ENCODE results near the gene CKAP2L.

Gene CKAP2L

DNA sequence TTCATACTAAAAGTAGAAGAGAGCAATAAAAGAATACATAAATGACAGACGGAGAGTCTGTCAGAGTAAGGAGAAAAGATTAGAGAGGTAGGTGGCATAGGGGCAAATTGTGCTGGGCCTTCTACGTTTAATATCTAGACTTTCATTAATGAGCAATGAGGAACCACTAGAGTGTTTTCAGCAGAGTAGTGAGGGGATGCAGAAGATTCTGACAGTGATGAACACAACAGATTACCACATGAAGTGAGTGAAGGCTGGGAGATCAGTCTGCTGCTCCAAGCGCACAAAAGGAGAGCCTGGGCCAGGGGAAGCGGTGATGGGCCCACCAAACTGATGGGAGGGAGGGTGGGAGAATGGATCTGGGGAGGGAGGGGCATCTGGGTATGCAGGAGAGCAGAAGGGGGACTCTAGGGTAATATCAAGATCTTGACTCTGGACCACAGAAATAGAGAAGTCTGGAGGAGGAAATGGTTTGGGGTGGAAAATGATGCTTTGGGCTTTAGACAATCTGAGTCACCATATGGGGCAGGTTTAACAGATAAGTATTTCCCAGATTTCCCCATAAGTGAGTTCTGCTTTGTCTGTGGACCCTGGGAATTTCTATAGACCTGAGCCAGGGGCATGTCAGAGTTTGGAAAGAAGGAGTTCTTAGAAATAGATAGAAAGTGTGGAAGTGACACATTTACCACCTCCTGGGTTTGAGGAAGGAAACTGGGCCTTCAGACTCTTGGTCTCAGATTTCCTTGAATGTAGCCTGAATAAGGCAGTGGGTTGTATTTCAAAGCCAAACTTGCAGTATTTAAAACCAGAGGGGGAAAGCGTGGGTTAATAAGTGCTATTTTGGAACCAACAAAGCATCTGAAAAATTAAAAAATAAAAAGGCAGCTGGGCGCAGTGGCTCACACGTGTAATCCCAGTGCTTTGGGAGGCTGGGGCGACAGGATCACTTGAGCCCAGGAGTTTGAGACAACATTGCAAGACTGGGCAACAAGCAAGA lies 34.9 kb upstream of the CKAP2L start:
- DNase-seq (ENCODE audit: low read depth): peak; percentile 47
- H3K4me3 ChIP-seq (ENCODE audit: low read depth, low read length): no peak overlapping the region
- TF ChIP-seq MAX (IDR thresholded peaks at IDR 0.05; ENCODE audit: low read depth, low read length): no peak
- no peak for TF ChIP-seq MYC (IDR thresholded peaks at IDR 0.05; ENCODE audit: low read depth, low read length)
- TF ChIP-seq POLR2A (IDR thresholded peaks at IDR 0.05; ENCODE audit: extremely low read depth, insufficient read length): no peak
- TF ChIP-seq CTCF (IDR thresholded peaks at IDR 0.05; ENCODE audit: low read depth, low read length): no peak

GRCh38 chr2:112796486-112796885 lies 32.1 kb upstream of the CKAP2L start:
- no peak overlapping the region for H3K4me3 ChIP-seq (ENCODE audit: low read depth, low read length)
- no peak for DNase-seq (ENCODE audit: low read depth)
- no peak for TF ChIP-seq CTCF (IDR thresholded peaks at IDR 0.05; ENCODE audit: low read depth, low read length)
- no peak for TF ChIP-seq MAX (IDR thresholded peaks at IDR 0.05; ENCODE audit: low read depth, low read length)
- no peak for TF ChIP-seq POLR2A (IDR thresholded peaks at IDR 0.05; ENCODE audit: extremely low read depth, insufficient read length)
- TF ChIP-seq MYC (IDR thresholded peaks at IDR 0.05; ENCODE audit: low read depth, low read length): no peak

DNA sequence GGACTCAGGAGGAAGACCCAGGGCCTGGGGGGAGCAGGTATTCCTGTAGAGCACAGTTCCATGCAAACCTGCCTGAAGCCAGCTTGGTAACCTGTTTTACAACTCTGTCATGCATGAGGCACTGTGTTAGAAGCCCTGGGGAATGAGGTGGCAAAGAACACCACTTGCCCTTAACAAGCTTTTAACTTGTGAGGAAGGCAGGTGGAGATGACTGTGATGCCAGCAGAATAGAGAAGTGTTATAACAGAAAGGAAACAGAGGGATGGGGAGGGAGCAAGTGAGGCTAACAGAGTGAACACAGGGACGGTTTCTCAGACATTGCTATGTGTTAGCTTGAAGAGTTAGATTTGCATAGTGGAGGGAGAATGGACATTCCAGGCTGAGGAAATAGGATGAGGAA lies 31.4 kb upstream of the CKAP2L start:
- peak; percentile 57 for DNase-seq (ENCODE audit: low read depth)

GRCh38 chr2:112794841-112795240 lies 30.4 kb upstream of the CKAP2L start:
- DNase-seq (ENCODE audit: low read depth): peak; percentile 57
- H3K4me3 ChIP-seq (ENCODE audit: low read depth, low read length): no peak overlapping the region
- no peak for TF ChIP-seq CTCF (IDR thresholded peaks at IDR 0.05; ENCODE audit: low read depth, low read length)
- TF ChIP-seq MAX (IDR thresholded peaks at IDR 0.05; ENCODE audit: low read depth, low read length): no peak
- TF ChIP-seq POLR2A (IDR thresholded peaks at IDR 0.05; ENCODE audit: extremely low read depth, insufficient read length): no peak
- TF ChIP-seq MYC (IDR thresholded peaks at IDR 0.05; ENCODE audit: low read depth, low read length): no peak

More for the DNA sequence above, 31.4 kb upstream of the CKAP2L start:
- TF ChIP-seq MAX (IDR thresholded peaks at IDR 0.05; ENCODE audit: low read depth, low read length) (0 out of 2 replicates have a peak, but pooled peaks have one; percentile 9), POLR2A (IDR thresholded peaks at IDR 0.05; ENCODE audit: extremely low read depth, insufficient read length) (no peak)
- no peak overlapping the region for H3K4me3 ChIP-seq (ENCODE audit: low read depth, low read length)

GRCh38 chr2:112794131-112794733 lies 29.8 kb upstream of the CKAP2L start:
- TF ChIP-seq POLR2A (IDR thresholded peaks at IDR 0.05; ENCODE audit: extremely low read depth, insufficient read length): no peak
- peak; percentile 100 for TF ChIP-seq MAX (IDR thresholded peaks at IDR 0.05; ENCODE audit: low read depth, low read length)
- peak; percentile 98 for TF ChIP-seq MYC (IDR thresholded peaks at IDR 0.05; ENCODE audit: low read depth, low read length)
- TF ChIP-seq CTCF (IDR thresholded peaks at IDR 0.05; ENCODE audit: low read depth, low read length): no peak
- peak; percentile 97 for DNase-seq (ENCODE audit: low read depth)
- no peak overlapping the region for H3K4me3 ChIP-seq (ENCODE audit: low read depth, low read length)

Data from NB4 (cell line).